HG03196 (cell line): Measurements from ENCODE around the gene LAMA2.

ENCODE experiments used
- ATAC-seq: cut with Tn5 transposase; IDR thresholded peaks from one replicate; pipeline ENCODE4 v1.9.1; 2021; ENCODE audit not compliant: unreplicated experiment

The LAMA2 gene

GRCh38 chr6:129175066-129175465 lies 292.1 kb downstream of the LAMA2 start:
- no peak for ATAC-seq

- no peak for ATAC-seq
Observed at GRCh38 chr6:129177801-129178200, 294.9 kb downstream of the LAMA2 start.

- no peak for ATAC-seq
Observed at GRCh38 chr6:129179283-129179682, 296.3 kb downstream of the LAMA2 start.

- ATAC-seq: no peak
Observed at GRCh38 chr6:129181001-129181400, 298.1 kb downstream of the LAMA2 start.

GRCh38 chr6:129183187-129183591 lies 300.3 kb downstream of the LAMA2 start:
- ATAC-seq: no peak

GRCh38 chr6:129183681-129184301 lies 300.9 kb downstream of the LAMA2 start:
- ATAC-seq: no peak

- no peak for ATAC-seq
Observed at GRCh38 chr6:129184324-129184723, 301.4 kb downstream of the LAMA2 start.

GRCh38 chr6:129184808-129185366 lies 301.9 kb downstream of the LAMA2 start:
- ATAC-seq: no peak

GRCh38 chr6:129186988-129187387 lies 304.1 kb downstream of the LAMA2 start:
- no peak for ATAC-seq

GRCh38 chr6:129188306-129188705 lies 305.4 kb downstream of the LAMA2 start:
- ATAC-seq: no peak

GRCh38 chr6:129188795-129189194 lies 305.9 kb downstream of the LAMA2 start:
- ATAC-seq: no peak

- no peak for ATAC-seq
Observed at GRCh38 chr6:129189266-129189665, 306.3 kb downstream of the LAMA2 start.

- ATAC-seq: no peak
Observed at GRCh38 chr6:129191235-129191634, 308.3 kb downstream of the LAMA2 start.

GRCh38 chr6:129192458-129192989 lies 309.6 kb downstream of the LAMA2 start:
- no peak for ATAC-seq

- ATAC-seq: no peak
Observed at GRCh38 chr6:129194306-129194941, 311.5 kb downstream of the LAMA2 start.

- ATAC-seq: no peak
Observed at GRCh38 chr6:129195161-129195560, 312.2 kb downstream of the LAMA2 start.

GRCh38 chr6:129195643-129196042 lies 312.7 kb downstream of the LAMA2 start:
- no peak for ATAC-seq

- ATAC-seq: no peak
Observed at GRCh38 chr6:129197154-129197553, 314.2 kb downstream of the LAMA2 start.

GRCh38 chr6:129200151-129200550 lies 317.2 kb downstream of the LAMA2 start:
- ATAC-seq: no peak

GRCh38 chr6:129203190-129203900 lies 320.4 kb downstream of the LAMA2 start:
- no peak for ATAC-seq

GRCh38 chr6:129206821-129207220 lies 323.9 kb downstream of the LAMA2 start:
- no peak for ATAC-seq

GRCh38 chr6:129207832-129208231 lies 324.9 kb downstream of the LAMA2 start:
- ATAC-seq: no peak
